Endothelial cell of umbilical vein (primary cell): ENCODE data around the gene PLEKHF1.

Experiments used
- CTCF ChIP-seq, 2 donors: IDR thresholded peaks; 1 replicate in 1 of 2; 2 replicates in 1 of 2; pipeline ENCODE4 v1.5.1; 2011; ENCODE audit warnings: low read length in 2 of 2, mild to moderate bottlenecking in 2 of 2, moderate library complexity in 2 of 2, control low read depth in 1 of 2, inconsistent platforms in 1 of 2, low read depth in 1 of 2; ENCODE audit not compliant: insufficient read depth in 1 of 2; ENCODE audit errors: extremely low read depth in 1 of 2
- EZH2 ChIP-seq: IDR thresholded peaks from 2 replicates; pipeline ENCODE4 v1.6.1; 2012; ENCODE audit warnings: borderline replicate concordance, low read depth, mild to moderate bottlenecking, moderate library complexity, low read length, inconsistent platforms; ENCODE audit not compliant: severe bottlenecking
- GATA2 ChIP-seq: IDR thresholded peaks from 2 replicates; pipeline ENCODE4 v1.7.0; 2011; ENCODE audit warnings: low read depth, mild to moderate bottlenecking, moderate library complexity, mixed read lengths, low read length; ENCODE audit not compliant: insufficient read length, insufficient read depth
- MAX ChIP-seq: IDR thresholded peaks from 2 replicates; pipeline ENCODE4 v1.6.1; 2011; ENCODE audit not compliant: insufficient read depth, insufficient read length
- POLR2A ChIP-seq: IDR thresholded peaks from 2 replicates; pipeline ENCODE4 v1.6.1; 2012; ENCODE audit warnings: low read depth, mild to moderate bottlenecking, control low read depth, low read length
- POLR2AphosphoS5 ChIP-seq: IDR thresholded peaks from 2 replicates; pipeline ENCODE4 v1.6.1; 2012; ENCODE audit warnings: low read depth, mild to moderate bottlenecking, control low read depth, low read length, moderate library complexity; ENCODE audit not compliant: insufficient read depth

- TF ChIP-seq CTCF (IDR thresholded peaks at IDR 0.05; ENCODE audit: extremely low read depth in 1 of 2, insufficient read depth in 1 of 2, low read depth in 1 of 2, low read length in 2 of 2) (no peak), POLR2A (no peak), GATA2 (no peak), POLR2AphosphoS5 (no peak), EZH2 (no peak), MAX (no peak)
These were observed 26.2 kb upstream of the PLEKHF1 start for GRCh38 chr19:29639086-29639485.
